Nephron progenitor cell (in vitro differentiated cells): ENCODE results near the gene SASH1.

Experiments
- DNase-seq: peaks from one replicate; pipeline ENCODE4 v3.0.0; 2021
- H3K27ac Mint-ChIP-seq: 2 replicates; pipeline ENCODE4 v1.8.0; 2021; ENCODE audit warnings: mild to moderate bottlenecking, moderate library complexity, mixed read lengths
- H3K27me3 Mint-ChIP-seq: 2 replicates; pipeline ENCODE4 v1.8.0; 2021; ENCODE audit warnings: mild to moderate bottlenecking, low read depth, mixed read lengths; ENCODE audit not compliant: poor library complexity
- H3K36me3 Mint-ChIP-seq: 2 replicates; pipeline ENCODE4 v1.8.0; 2021; ENCODE audit warnings: low read depth, mixed read lengths
- H3K4me1 Mint-ChIP-seq: 2 replicates; pipeline ENCODE4 v1.8.0; 2021; ENCODE audit warnings: mixed read lengths
- H3K4me3 Mint-ChIP-seq: 2 replicates; pipeline ENCODE4 v1.8.0; 2021; ENCODE audit warnings: mild to moderate bottlenecking, moderate library complexity, mixed read lengths
- H3K9me3 Mint-ChIP-seq: 2 replicates; pipeline ENCODE4 v1.8.0; 2021; ENCODE audit warnings: mild to moderate bottlenecking, moderate library complexity, mixed read lengths
- TF ChIP-seq, protein P1 (sequence below): fragments of 200-600 bp; sonication (generic); IDR thresholded peaks from 2 replicates; pipeline ENCODE4 v1.5.0; 2021; ENCODE audit warnings: antibody characterized with exemption

Gene SASH1

DNA sequence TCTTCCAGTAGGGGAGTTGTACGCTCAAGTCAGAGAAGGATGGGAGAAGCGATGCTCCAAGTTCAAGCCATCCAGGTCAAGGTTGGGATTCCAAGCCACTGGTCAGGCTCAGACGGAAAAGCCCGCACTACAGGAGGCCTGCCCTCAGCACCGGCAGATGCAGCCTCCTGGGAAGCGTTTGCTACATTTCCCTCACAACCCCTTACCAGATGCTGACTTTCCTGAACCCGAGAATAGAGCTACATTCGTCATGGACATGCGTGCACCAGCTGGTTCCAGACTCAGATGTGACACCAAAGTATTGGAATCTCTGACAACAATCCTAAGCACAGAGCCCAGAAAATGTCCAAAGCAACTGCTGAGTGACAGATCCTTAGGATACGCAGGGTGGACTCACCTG lies 174.8 kb downstream of the SASH1 start:
- peaks cover 96% of the 10 kb centered on the region for H3K36me3 Mint-ChIP-seq
- no peak for DNase-seq
- no peak overlapping the region for H3K4me3 Mint-ChIP-seq
- no peaks in the 10 kb centered on the region for H3K27me3 Mint-ChIP-seq
- H3K4me1 Mint-ChIP-seq: peaks cover 53% of the 10 kb centered on the region
- TF ChIP-seq, protein P1, sequence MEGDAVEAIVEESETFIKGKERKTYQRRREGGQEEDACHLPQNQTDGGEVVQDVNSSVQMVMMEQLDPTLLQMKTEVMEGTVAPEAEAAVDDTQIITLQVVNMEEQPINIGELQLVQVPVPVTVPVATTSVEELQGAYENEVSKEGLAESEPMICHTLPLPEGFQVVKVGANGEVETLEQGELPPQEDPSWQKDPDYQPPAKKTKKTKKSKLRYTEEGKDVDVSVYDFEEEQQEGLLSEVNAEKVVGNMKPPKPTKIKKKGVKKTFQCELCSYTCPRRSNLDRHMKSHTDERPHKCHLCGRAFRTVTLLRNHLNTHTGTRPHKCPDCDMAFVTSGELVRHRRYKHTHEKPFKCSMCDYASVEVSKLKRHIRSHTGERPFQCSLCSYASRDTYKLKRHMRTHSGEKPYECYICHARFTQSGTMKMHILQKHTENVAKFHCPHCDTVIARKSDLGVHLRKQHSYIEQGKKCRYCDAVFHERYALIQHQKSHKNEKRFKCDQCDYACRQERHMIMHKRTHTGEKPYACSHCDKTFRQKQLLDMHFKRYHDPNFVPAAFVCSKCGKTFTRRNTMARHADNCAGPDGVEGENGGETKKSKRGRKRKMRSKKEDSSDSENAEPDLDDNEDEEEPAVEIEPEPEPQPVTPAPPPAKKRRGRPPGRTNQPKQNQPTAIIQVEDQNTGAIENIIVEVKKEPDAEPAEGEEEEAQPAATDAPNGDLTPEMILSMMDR: no peak
- H3K27ac Mint-ChIP-seq: no peak overlapping the region
- peaks cover 16% of the 10 kb centered on the region for H3K9me3 Mint-ChIP-seq

DNA sequence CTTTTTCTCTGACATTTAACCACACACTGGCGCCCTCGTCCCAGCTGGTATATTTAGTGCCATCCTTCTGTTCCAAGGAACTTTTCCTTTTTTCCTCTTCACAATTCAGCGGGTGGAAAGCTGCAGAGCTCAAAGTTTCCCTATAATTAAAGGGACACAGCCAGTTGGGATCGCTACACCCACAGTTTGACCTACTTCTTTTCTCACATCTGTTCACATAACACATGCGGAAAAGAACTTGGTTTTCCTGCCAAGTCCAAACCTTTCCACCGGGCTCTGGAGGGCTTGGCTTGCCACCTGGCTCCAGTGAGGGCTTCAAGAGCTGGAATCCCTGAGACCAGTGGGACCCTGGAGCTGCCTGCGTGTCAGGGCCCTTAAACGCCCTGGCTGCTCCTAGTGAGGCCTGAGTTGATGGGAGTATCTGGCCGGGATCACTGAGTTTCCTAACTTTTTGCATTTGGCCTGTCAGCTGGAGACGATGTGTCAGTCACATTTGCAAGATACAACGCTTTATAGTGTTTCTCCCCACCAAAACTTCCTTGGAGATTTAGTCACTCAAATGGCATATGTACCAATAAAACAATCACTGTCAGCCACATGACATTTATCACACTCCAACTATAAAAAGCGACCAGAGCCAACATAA lies 176.0 kb downstream of the SASH1 start:
- H3K36me3 Mint-ChIP-seq: peaks cover 96% of the 10 kb centered on the region
- H3K4me1 Mint-ChIP-seq: peaks cover 47% of the 10 kb centered on the region
- TF ChIP-seq, protein P1: no peak
- H3K27ac Mint-ChIP-seq: peak overlapping the region; percentile 78
- DNase-seq: no peak
- H3K9me3 Mint-ChIP-seq: peaks cover 10% of the 10 kb centered on the region
- H3K27me3 Mint-ChIP-seq: no peaks in the 10 kb centered on the region
- H3K4me3 Mint-ChIP-seq: no peak overlapping the region

DNA sequence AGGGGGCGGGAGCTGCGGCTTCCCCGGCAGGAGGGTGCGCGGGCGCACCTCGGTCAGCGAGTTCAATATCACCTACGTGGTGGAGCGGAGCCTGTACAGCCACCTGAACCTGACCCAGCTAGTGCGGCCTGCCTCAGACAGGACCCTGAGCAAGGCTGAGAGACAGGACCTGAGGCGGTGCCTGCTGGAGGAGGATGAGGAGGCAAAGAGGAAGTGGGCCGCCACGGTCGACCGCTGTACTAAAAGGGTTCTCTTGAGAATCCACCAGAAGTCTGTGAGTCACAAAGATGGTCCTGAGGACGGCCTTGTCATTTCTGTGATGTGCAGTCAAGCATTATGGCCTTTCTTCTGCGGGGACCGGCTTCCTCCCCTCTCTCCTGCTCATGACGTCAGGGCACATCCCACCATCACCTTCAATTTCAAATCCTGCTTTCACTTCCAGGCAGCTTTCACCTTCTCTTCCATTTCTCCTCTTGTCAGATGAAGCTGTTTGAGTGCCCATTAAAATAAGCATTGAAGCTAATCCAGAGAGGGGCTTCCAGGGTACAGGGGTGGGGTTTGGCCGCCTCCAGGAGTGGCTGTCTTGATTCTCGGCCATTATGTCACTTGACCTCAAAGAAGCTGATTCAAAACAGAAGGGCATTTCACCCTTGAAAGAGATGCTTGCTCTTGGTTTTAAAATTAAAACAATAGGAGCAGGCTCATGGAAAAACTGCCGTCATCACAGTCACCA lies 177.6 kb downstream of the SASH1 start:
- no peaks in the 10 kb centered on the region for H3K27me3 Mint-ChIP-seq
- H3K36me3 Mint-ChIP-seq: peaks cover 85% of the 10 kb centered on the region
- DNase-seq: no peak
- peaks cover 10% of the 10 kb centered on the region for H3K9me3 Mint-ChIP-seq
- TF ChIP-seq, protein P1: no peak
- peaks cover 41% of the 10 kb centered on the region for H3K4me1 Mint-ChIP-seq
- H3K4me3 Mint-ChIP-seq: no peak overlapping the region
- H3K27ac Mint-ChIP-seq: peak overlapping the region; percentile 89

DNA sequence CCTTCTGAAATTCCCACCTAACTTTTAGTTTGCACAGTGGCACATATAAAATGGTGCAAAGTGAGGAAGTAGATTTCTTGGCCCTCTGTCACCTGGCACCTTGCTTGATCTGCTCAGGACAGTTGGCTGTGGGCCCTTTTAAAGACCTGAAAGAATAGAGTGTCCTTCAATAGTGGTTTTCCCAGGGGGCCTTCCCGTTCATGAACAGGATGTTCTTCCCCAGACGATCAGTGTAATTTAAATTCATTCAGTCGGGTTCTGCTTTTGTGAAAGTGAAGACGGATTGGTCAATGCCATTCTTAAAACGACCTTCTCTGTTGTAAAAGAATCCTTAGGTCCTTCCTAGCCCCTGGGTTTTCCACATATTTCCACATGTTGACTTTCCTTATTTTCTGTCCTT lies 178.5 kb downstream of the SASH1 start:
- Mint-ChIP-seq H3K27ac (peak overlapping the region; percentile 89), H3K36me3 (peaks cover 85% of the 10 kb centered on the region), H3K27me3 (no peaks in the 10 kb centered on the region), H3K9me3 (peaks cover 10% of the 10 kb centered on the region), H3K4me1 (peaks cover 41% of the 10 kb centered on the region), H3K4me3 (no peak overlapping the region)
- TF ChIP-seq, protein P1: no peak
- no peak for DNase-seq

DNA sequence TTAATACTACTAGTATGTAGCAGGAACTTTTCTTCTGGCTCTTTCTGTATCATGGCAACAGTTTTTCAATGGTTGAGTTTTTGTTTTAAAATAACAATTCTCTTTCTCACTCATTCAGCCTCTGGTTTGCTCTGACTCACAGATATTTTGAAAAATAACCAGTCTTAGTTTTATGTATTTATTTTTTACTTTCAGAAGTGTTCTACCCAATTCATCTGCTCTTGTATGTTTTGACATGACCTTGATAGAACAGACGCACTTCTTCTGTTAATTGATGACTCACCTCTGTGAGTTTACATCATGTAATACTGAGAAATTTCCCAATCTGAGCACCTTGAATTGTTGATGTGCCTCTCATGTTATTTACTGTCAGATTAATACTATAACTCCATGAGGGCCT lies 178.9 kb downstream of the SASH1 start:
- Mint-ChIP-seq H3K36me3 (peaks cover 88% of the 10 kb centered on the region), H3K27ac (peak overlapping the region; percentile 89), H3K4me1 (peaks cover 43% of the 10 kb centered on the region), H3K4me3 (no peak overlapping the region), H3K27me3 (no peaks in the 10 kb centered on the region), H3K9me3 (peaks cover 10% of the 10 kb centered on the region)
- TF ChIP-seq, protein P1: no peak
- no peak for DNase-seq
